HepG2 (cell line): ENCODE measurements around the gene CCL17. TPM values are rescaled to one million over a fixed set of nuclear protein-coding genes. Genes with fewer than 3 reads are reported as not detected.

Source experiments
- ATAC-seq: fragments of 200-7000 bp; cut with Tn5 transposase; 3 replicates; pipeline ENCODE4 v1.9.1; 2020; ENCODE audit warnings: mild to moderate bottlenecking, moderate library complexity
- BruUV-seq: library from RNA; stranded (reverse); fragments of 400-500 nt; replicated peaks from 2 replicates; lab custom pipeline; 2021; lab: Mats Ljungman, UMichigan
- CTCF ChIA-PET: fragments of 300-600 bp; formaldehyde crosslinking; extraction: SDS; loops from one replicate; lab custom pipeline; 2021; ENCODE audit warnings: low total read pairs, inconsistent platforms, low intra/inter-chr PET ratio; lab: Yijun Ruan, JAX
- POLR2A ChIA-PET: fragments of 350-600 bp; sonication (Branson Sonifier 250); formaldehyde crosslinking; loops from one replicate; lab custom pipeline; 2020; ENCODE audit warnings: antibody characterized with exemption, inconsistent platforms; lab: Yijun Ruan, JAX
- DNase-seq: peaks from one replicate; pipeline ENCODE4 v3.0.0-alpha.2; 2015; ENCODE audit warnings: low spot score
- FAIRE-seq: peaks from 3 replicates; lab custom pipeline; 2011; peaks lifted over from hg19 to GRCh38; lab: Jason Lieb, UNC
- H2AFZ ChIP-seq: one replicate; pipeline ENCODE4 v1.6.1; 2011; ENCODE audit warnings: low read length, inconsistent platforms
- H3K27ac ChIP-seq: fragments of 300-600 bp; 3 replicates; pipeline ENCODE4 v1.8.0; 2011; ENCODE audit warnings: mixed run types, mild to moderate bottlenecking, mixed read lengths, low read length, inconsistent platforms; ENCODE audit not compliant: insufficient read depth; ENCODE audit errors: extremely low read length
- H3K27me3 ChIP-seq, 2 experiments: fragments of 200-600 bp in 1 of 2; 2 replicates in 1 of 2; 3 replicates in 1 of 2; pipeline versions ENCODE4 v1.6.0 to v1.8.0; 2011; ENCODE audit warnings: low read length in 2 of 2, mild to moderate bottlenecking in 2 of 2, moderate library complexity in 2 of 2, inconsistent platforms in 1 of 2; ENCODE audit not compliant: insufficient read depth in 2 of 2, control insufficient read depth in 1 of 2
- H3K36me3 ChIP-seq, 2 experiments: fragments of 200-600 bp in 1 of 2; replicated peaks in 1 of 2; 2 replicates in 1 of 2; 3 replicates in 1 of 2; pipeline versions ENCODE4 v1.5.1 to v1.8.0; 2011; ENCODE audit warnings: low read length in 2 of 2, inconsistent platforms in 1 of 2; ENCODE audit not compliant: insufficient read depth in 2 of 2, control insufficient read depth in 1 of 2
- H3K4me1 ChIP-seq: 2 replicates; pipeline ENCODE4 v1.5.1; 2012; ENCODE audit warnings: low read length, inconsistent platforms; ENCODE audit not compliant: insufficient read depth
- H3K4me2 ChIP-seq: 2 replicates; pipeline ENCODE4 v1.6.0; 2011; ENCODE audit warnings: low read depth, low read length, inconsistent platforms
- H3K4me3 ChIP-seq, 3 experiments: fragments of 200-600 bp in 1 of 3; sonication (generic), shearing (Covaris generic) in 1 of 3; replicated peaks in 1 of 3; 2 replicates each; pipeline ENCODE4 v1.5.1; 2011 to 2016; ENCODE audit warnings: low read length in 3 of 3, inconsistent platforms in 2 of 3, low read depth in 2 of 3, mild to moderate bottlenecking in 2 of 3, control low read depth in 1 of 3, mixed read lengths in 1 of 3; ENCODE audit not compliant: insufficient read depth in 1 of 3
- H3K79me2 ChIP-seq: one replicate; pipeline ENCODE4 v1.6.1; 2011; ENCODE audit warnings: low read length, inconsistent platforms; ENCODE audit not compliant: insufficient read depth
- H3K9ac ChIP-seq: 2 replicates; pipeline ENCODE4 v1.6.0; 2011; ENCODE audit warnings: mild to moderate bottlenecking, low read depth, low read length, inconsistent platforms; ENCODE audit not compliant: insufficient read depth
- H3K9me3 ChIP-seq: 2 replicates; pipeline ENCODE4 v1.5.1; 2012; ENCODE audit warnings: mild to moderate bottlenecking, low read length
- H4K20me1 ChIP-seq: 2 replicates; pipeline ENCODE4 v1.6.0; 2011; ENCODE audit warnings: inconsistent platforms, mild to moderate bottlenecking, low read length, moderate library complexity; ENCODE audit not compliant: insufficient read depth
- CAMTA2 ChIP-seq: sonication (generic); formaldehyde crosslinking; IDR thresholded peaks from 2 replicates; pipeline ENCODE4 v1.4.0; 2020; ENCODE audit warnings: mild to moderate bottlenecking, missing genetic modification reagents, borderline replicate concordance
- CENPT ChIP-seq: sonication (generic); formaldehyde crosslinking; IDR thresholded peaks from 2 replicates; pipeline ENCODE4 v1.8.0; 2022; ENCODE audit warnings: low read depth, mild to moderate bottlenecking, moderate library complexity, missing genetic modification reagents
- ETS1 ChIP-seq: sonication (generic); formaldehyde crosslinking; IDR thresholded peaks from 2 replicates; pipeline ENCODE4 v1.4.0; 2020; ENCODE audit warnings: missing genetic modification reagents
- GLMP ChIP-seq: sonication (generic); formaldehyde crosslinking; IDR thresholded peaks from 2 replicates; pipeline ENCODE4 v1.9.0; 2021; ENCODE audit warnings: missing genetic modification reagents, mild to moderate bottlenecking, borderline replicate concordance
- HDAC1 ChIP-seq: sonication (generic); formaldehyde crosslinking; IDR thresholded peaks from 2 replicates; pipeline ENCODE4 v1.5.1; 2020; ENCODE audit warnings: mild to moderate bottlenecking, missing genetic modification reagents
- KDM2A ChIP-seq: sonication (generic); formaldehyde crosslinking; IDR thresholded peaks from 2 replicates; pipeline ENCODE4 v1.4.0; 2020; ENCODE audit warnings: low read depth, missing genetic modification reagents, borderline replicate concordance
- KLF12 ChIP-seq: sonication (generic); formaldehyde crosslinking; IDR thresholded peaks from 2 replicates; pipeline ENCODE4 v1.4.0; 2020; ENCODE audit warnings: missing genetic modification reagents, borderline replicate concordance
- XRCC5 ChIP-seq: fragments of 200-400 bp; formaldehyde crosslinking; optimal IDR thresholded peaks from 2 replicates; pipeline ENCODE3; 2017; ENCODE audit warnings: mild to moderate bottlenecking, low read length
- ZNF34 ChIP-seq: sonication (generic); formaldehyde crosslinking; IDR thresholded peaks from 2 replicates; pipeline ENCODE4 v1.4.0; 2020; ENCODE audit warnings: mild to moderate bottlenecking, missing genetic modification reagents, borderline replicate concordance
- ZNF512B ChIP-seq: sonication (generic); formaldehyde crosslinking; IDR thresholded peaks from 2 replicates; pipeline ENCODE4 v1.5.1; 2020; ENCODE audit warnings: missing genetic modification reagents, mild to moderate bottlenecking, borderline replicate concordance
- WGBS: methylation state at CpG from one replicate; pipeline ENCODE4 v1.1.6; 2017; ENCODE audit warnings: low lambda C conversion rate; 5-methylcytosine and 5-hydroxymethylcytosine counted together
- in situ Hi-C: cut with HindIII; loops from 2 replicates; pipeline ENCODE4 v1.10.0; 2017; ENCODE audit warnings: low pct_unique_long_range_greater_than_20kb; ENCODE audit not compliant: extremely low pct_ligation_motif_present
- intact Hi-C: fragments of 100-400 bp; cut with micrococcal nuclease; formaldehyde crosslinking; loops from one replicate; pipeline ENCODE4 v1.10.0; 2022; ENCODE audit not compliant: unreplicated experiment
- polyA plus RNA-seq, 8 experiments: library from polyadenylated mRNA; depleted of rRNA in 3 of 8; stranded (reverse) in 7 of 8; unstranded in 1 of 8; fragments of >200 nt; fragmentation: Illumina TruSeq in 4 of 8; extraction: Trizol in 4 of 8; gene quantifications; 2 replicates each; pipeline versions ENCODE4 v1.2.1 to v1.2.3, GENCODE V29; 2011 to 2016; ENCODE audit warnings: low read depth in 4 of 8, missing spikeins in 1 of 8, mixed read lengths in 1 of 8; ENCODE audit not compliant: insufficient read depth in 1 of 8
- total RNA-seq, 5 experiments: library from RNA; depleted of rRNA; stranded (reverse); fragments of >200 nt; fragmentation: Illumina TruSeq; extraction: Trizol; gene quantifications; 2 replicates each; pipeline ENCODE4 v1.2.3, GENCODE V29; 2016; ENCODE audit warnings: low read depth in 1 of 5
- TF ChIP-seq, protein P1 (sequence below): sonication (generic); formaldehyde crosslinking; IDR thresholded peaks from 2 replicates; pipeline ENCODE4 v1.5.1; 2020; ENCODE audit warnings: mild to moderate bottlenecking, missing genetic modification reagents, borderline replicate concordance

The CCL17 gene
- total and polyA plus RNA-seq, 2 of the 13 experiments (the other 11 are each of a cell fraction or from before 2014, with no cell fraction given), result not detected

GRCh38 chr16:57384248-57385070 is 20.1 kb upstream of the CCL17 start:
- H3K4me2 ChIP-seq, result peak overlapping the region; percentile 43
- ATAC-seq, result peak; percentile 46
- peak overlapping the region in 1 of 3 experiments; percentile 30; a peak in 1 of 6 replicates for H3K4me3 ChIP-seq
- no peak overlapping the region for H3K27ac ChIP-seq
- in situ Hi-C loops (no loop called here), intact Hi-C loops (no loop called here)
- no peaks in the 10 kb centered on the region for H3K27me3 ChIP-seq
- no peaks in the 10 kb centered on the region for H3K9me3 ChIP-seq
- no peaks in the 10 kb centered on the region for H4K20me1 ChIP-seq
- H3K9ac ChIP-seq, result no peak overlapping the region; the same call in 1 of the 2 replicates
- H3K4me1 ChIP-seq, result peaks cover 56% of the 10 kb centered on the region
- no peaks in the 10 kb centered on the region for H3K79me2 ChIP-seq
- no peak for FAIRE-seq
- H2AFZ ChIP-seq, result no peak overlapping the region
- WGBS, result 7% methylated on average over 5 of the region's 11 CpGs
- H3K36me3 ChIP-seq, result peaks cover 29 to 39% of the 10 kb centered on the region in 2 experiments
- no TSS peak for BruUV-seq
- ChIA-PET POLR2A (interaction anchor here (0.6 to 3.8 kb wide), 4 partner anchors 12 to 84 kb away, joined by 3 to 34 read pairs (median 11); partner anchors contain the start of gene CX3CL1), CTCF (no interaction called here)
- DNase-seq, result no peak
- TF ChIP-seq ETS1 (CRISPR knock-in tag), result no peak
- peak; percentile 92 for TF ChIP-seq CAMTA2 (CRISPR knock-in tag)
- TF ChIP-seq ZNF512B (CRISPR knock-in tag), result no peak
- TF ChIP-seq, protein P1, sequence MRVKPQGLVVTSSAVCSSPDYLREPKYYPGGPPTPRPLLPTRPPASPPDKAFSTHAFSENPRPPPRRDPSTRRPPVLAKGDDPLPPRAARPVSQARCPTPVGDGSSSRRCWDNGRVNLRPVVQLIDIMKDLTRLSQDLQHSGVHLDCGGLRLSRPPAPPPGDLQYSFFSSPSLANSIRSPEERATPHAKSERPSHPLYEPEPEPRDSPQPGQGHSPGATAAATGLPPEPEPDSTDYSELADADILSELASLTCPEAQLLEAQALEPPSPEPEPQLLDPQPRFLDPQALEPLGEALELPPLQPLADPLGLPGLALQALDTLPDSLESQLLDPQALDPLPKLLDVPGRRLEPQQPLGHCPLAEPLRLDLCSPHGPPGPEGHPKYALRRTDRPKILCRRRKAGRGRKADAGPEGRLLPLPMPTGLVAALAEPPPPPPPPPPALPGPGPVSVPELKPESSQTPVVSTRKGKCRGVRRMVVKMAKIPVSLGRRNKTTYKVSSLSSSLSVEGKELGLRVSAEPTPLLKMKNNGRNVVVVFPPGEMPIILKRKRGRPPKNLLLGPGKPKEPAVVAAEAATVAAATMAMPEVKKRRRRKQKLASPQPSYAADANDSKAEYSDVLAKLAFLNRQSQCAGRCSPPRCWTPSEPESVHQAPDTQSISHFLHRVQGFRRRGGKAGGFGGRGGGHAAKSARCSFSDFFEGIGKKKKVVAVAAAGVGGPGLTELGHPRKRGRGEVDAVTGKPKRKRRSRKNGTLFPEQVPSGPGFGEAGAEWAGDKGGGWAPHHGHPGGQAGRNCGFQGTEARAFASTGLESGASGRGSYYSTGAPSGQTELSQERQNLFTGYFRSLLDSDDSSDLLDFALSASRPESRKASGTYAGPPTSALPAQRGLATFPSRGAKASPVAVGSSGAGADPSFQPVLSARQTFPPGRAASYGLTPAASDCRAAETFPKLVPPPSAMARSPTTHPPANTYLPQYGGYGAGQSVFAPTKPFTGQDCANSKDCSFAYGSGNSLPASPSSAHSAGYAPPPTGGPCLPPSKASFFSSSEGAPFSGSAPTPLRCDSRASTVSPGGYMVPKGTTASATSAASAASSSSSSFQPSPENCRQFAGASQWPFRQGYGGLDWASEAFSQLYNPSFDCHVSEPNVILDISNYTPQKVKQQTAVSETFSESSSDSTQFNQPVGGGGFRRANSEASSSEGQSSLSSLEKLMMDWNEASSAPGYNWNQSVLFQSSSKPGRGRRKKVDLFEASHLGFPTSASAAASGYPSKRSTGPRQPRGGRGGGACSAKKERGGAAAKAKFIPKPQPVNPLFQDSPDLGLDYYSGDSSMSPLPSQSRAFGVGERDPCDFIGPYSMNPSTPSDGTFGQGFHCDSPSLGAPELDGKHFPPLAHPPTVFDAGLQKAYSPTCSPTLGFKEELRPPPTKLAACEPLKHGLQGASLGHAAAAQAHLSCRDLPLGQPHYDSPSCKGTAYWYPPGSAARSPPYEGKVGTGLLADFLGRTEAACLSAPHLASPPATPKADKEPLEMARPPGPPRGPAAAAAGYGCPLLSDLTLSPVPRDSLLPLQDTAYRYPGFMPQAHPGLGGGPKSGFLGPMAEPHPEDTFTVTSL (CRISPR knock-in tag), result peak; percentile 63; the same call in 1 of the 2 replicates
- peak; percentile 42 for TF ChIP-seq XRCC5
- TF ChIP-seq KLF12 (CRISPR knock-in tag), result peak; percentile 15; the same call in 1 of the 2 replicates
- no peak for TF ChIP-seq ZNF34 (CRISPR knock-in tag)
- 0 out of 2 replicates have a peak, but pooled peaks have one; percentile 30 for TF ChIP-seq HDAC1
- no peak for TF ChIP-seq CENPT (CRISPR knock-in tag)
- no peak for TF ChIP-seq GLMP (CRISPR knock-in tag)
- peak; percentile 91 for TF ChIP-seq KDM2A (CRISPR knock-in tag)
